HUES48 (cell line): ENCODE data around the gene SSB.

Experiments used
- H3K27ac ChIP-seq: one replicate; pipeline ENCODE4 v1.7.0; 2013; ENCODE audit warnings: low read depth, low read length, inconsistent platforms
- H3K27me3 ChIP-seq: 2 replicates; pipeline ENCODE4 v1.6.1; 2013; ENCODE audit warnings: mild to moderate bottlenecking, low read length; ENCODE audit not compliant: control insufficient read depth, insufficient read depth
- H3K36me3 ChIP-seq: 2 replicates; pipeline ENCODE4 v1.6.1; 2013; ENCODE audit warnings: low read length; ENCODE audit not compliant: control insufficient read depth, insufficient read depth
- H3K4me1 ChIP-seq: 2 replicates; pipeline ENCODE4 v1.6.1; 2013; ENCODE audit warnings: mild to moderate bottlenecking, low read length; ENCODE audit not compliant: control insufficient read depth, insufficient read depth
- H3K4me3 ChIP-seq: 2 replicates; pipeline ENCODE4 v1.5.1; 2013; ENCODE audit warnings: mild to moderate bottlenecking, low read depth, low read length
- H3K9ac ChIP-seq: 2 replicates; pipeline ENCODE4 v1.6.1; 2013; ENCODE audit warnings: mild to moderate bottlenecking, low read depth, low read length, moderate library complexity
- H3K9me3 ChIP-seq: 2 replicates; pipeline ENCODE4 v1.6.1; 2013; ENCODE audit warnings: low read length; ENCODE audit not compliant: control insufficient read depth, insufficient read depth

Gene SSB

GRCh38 chr2:169765523-169765922 lies 33.1 kb upstream of the SSB start:
- Histone ChIP-seq H3K27me3 (no peaks in the 10 kb centered on the region), H3K4me3 (no peak overlapping the region), H3K36me3 (no peaks in the 10 kb centered on the region), H3K27ac (no peak overlapping the region), H3K9me3 (no peaks in the 10 kb centered on the region), H3K9ac (no peak overlapping the region), H3K4me1 (no peaks in the 10 kb centered on the region)

GRCh38 chr2:169767243-169767888 lies 31.3 kb upstream of the SSB start:
- Histone ChIP-seq H3K9ac (no peak overlapping the region), H3K9me3 (no peaks in the 10 kb centered on the region), H3K4me3 (no peak overlapping the region), H3K4me1 (no peaks in the 10 kb centered on the region), H3K36me3 (no peaks in the 10 kb centered on the region), H3K27me3 (no peaks in the 10 kb centered on the region), H3K27ac (no peak overlapping the region)

- no peak overlapping the region for H3K27ac ChIP-seq
- H3K9me3 ChIP-seq: no peaks in the 10 kb centered on the region
- H3K4me3 ChIP-seq: no peak overlapping the region
- no peaks in the 10 kb centered on the region for H3K4me1 ChIP-seq
- no peaks in the 10 kb centered on the region for H3K36me3 ChIP-seq
- H3K27me3 ChIP-seq: no peaks in the 10 kb centered on the region
- H3K9ac ChIP-seq: no peak overlapping the region
Measured at GRCh38 chr2:169768262-169768995, 30.2 kb upstream of the SSB start.

GRCh38 chr2:169771021-169771420 lies 27.6 kb upstream of the SSB start:
- Histone ChIP-seq H3K27ac (no peak overlapping the region), H3K9ac (no peak overlapping the region), H3K27me3 (no peaks in the 10 kb centered on the region), H3K9me3 (no peaks in the 10 kb centered on the region), H3K4me1 (no peaks in the 10 kb centered on the region), H3K36me3 (no peaks in the 10 kb centered on the region), H3K4me3 (no peak overlapping the region)

DNA sequence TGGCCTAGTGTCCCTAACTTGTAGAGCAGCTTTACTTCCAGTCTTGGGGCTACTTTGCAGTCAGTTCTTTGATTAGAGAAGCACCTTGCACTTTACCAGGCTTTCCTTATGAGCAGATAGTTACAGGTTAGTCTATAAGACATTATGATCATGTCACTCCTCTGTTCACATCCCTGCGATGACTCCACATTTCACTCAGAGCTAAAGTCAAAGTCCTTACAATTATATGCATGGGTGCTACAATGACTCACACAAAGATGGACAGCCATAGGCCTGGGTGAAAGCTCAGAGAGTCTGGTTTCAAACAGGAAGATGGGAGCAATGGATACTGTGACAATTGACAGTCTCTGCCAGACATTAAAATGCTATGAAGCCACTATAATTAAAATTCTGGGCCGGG lies 27.1 kb upstream of the SSB start:
- H3K9me3 ChIP-seq: no peaks in the 10 kb centered on the region

GRCh38 chr2:169772651-169773050 lies 26.0 kb upstream of the SSB start:
- no peak overlapping the region for H3K9ac ChIP-seq
- H3K9me3 ChIP-seq: no peaks in the 10 kb centered on the region
- H3K36me3 ChIP-seq: no peaks in the 10 kb centered on the region
- no peak overlapping the region for H3K4me3 ChIP-seq
- H3K27me3 ChIP-seq: no peaks in the 10 kb centered on the region
- H3K27ac ChIP-seq: no peak overlapping the region
- H3K4me1 ChIP-seq: no peaks in the 10 kb centered on the region

More for the DNA sequence above, 27.1 kb upstream of the SSB start:
- H3K9ac ChIP-seq: no peak overlapping the region
- H3K36me3 ChIP-seq: no peaks in the 10 kb centered on the region
- no peak overlapping the region for H3K27ac ChIP-seq
- no peak overlapping the region for H3K4me3 ChIP-seq
- no peaks in the 10 kb centered on the region for H3K27me3 ChIP-seq
- no peaks in the 10 kb centered on the region for H3K4me1 ChIP-seq

DNA sequence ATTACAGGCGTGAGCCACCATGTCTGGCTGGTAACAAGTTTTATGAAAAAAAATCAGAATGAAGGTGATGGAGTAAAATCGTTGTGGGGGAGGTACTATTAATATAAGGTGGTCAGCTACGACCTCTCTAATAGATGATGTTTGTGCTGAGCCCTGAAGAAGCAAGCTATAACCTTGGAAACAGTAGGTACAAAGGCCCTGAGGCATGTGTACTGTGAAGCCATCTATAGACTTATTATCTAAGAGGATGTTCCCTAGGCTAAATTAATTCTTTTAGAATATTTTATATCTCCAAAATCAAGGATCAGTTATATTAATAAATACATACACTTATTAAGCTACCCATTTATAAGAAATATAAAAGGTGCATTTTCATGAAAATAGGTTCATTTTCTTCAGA lies 23.3 kb upstream of the SSB start:
- Histone ChIP-seq H3K4me1 (no peaks in the 10 kb centered on the region), H3K27me3 (no peaks in the 10 kb centered on the region), H3K4me3 (no peak overlapping the region), H3K27ac (no peak overlapping the region), H3K9ac (no peak overlapping the region), H3K9me3 (no peaks in the 10 kb centered on the region), H3K36me3 (no peaks in the 10 kb centered on the region)

DNA sequence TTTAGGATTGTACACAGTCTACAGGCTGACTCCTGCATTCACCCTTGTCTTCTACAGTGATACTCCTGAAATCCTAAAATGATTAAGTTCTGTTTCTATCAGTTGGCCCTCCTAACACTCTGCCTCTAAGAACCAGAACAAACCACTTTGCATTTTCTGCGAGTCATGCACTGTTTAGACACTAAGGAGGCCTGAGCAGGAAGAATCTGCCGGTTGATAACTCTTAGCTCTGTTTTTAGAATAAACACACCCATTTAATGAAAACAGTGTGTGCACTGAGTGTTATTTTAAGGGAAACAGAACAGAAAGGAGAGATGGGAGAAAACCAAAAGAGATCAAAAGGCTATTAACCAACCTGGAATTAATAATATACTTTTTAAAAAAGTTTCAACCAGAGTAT lies 22.9 kb upstream of the SSB start:
- no peak overlapping the region for H3K4me3 ChIP-seq

DNA sequence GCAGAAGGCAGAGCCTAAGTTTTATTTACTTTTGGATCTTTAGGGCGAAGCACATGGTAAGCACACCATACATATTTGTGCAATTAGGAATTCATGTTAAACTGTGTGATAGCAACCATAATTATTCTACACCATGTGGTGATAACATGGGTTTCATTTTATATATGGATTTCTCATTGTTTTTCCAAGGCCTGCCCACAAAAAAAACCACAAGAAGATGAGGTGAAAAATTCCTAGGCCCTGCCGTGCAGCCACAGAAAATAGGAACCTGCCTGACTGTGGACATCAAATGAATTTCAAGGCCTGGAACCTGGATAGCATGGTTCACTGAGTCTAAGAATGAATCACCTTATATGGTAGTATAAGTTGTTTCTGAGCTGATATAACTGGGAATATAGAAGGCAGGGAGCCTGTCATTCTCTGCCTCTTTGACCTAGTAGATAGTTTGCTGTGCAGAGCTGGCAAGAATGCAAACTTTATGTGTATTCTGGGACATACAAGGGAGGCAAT lies 22.4 kb upstream of the SSB start:
- no peaks in the 10 kb centered on the region for H3K36me3 ChIP-seq
- H3K27ac ChIP-seq: no peak overlapping the region
- H3K9ac ChIP-seq: no peak overlapping the region

More for the DNA sequence above, 22.9 kb upstream of the SSB start:
- Histone ChIP-seq H3K9me3 (no peaks in the 10 kb centered on the region), H3K4me1 (no peaks in the 10 kb centered on the region), H3K9ac (no peak overlapping the region), H3K36me3 (no peaks in the 10 kb centered on the region), H3K27ac (no peak overlapping the region), H3K27me3 (no peaks in the 10 kb centered on the region)

GRCh38 chr2:169778446-169778845 lies 20.2 kb upstream of the SSB start:
- Histone ChIP-seq H3K9me3 (no peaks in the 10 kb centered on the region), H3K27ac (no peak overlapping the region), H3K4me1 (no peaks in the 10 kb centered on the region), H3K4me3 (no peak overlapping the region), H3K36me3 (no peaks in the 10 kb centered on the region), H3K9ac (no peak overlapping the region), H3K27me3 (no peaks in the 10 kb centered on the region)

More for the DNA sequence above, 22.4 kb upstream of the SSB start:
- Histone ChIP-seq H3K4me1 (no peaks in the 10 kb centered on the region), H3K4me3 (no peak overlapping the region), H3K9me3 (no peaks in the 10 kb centered on the region), H3K27me3 (no peaks in the 10 kb centered on the region)

DNA sequence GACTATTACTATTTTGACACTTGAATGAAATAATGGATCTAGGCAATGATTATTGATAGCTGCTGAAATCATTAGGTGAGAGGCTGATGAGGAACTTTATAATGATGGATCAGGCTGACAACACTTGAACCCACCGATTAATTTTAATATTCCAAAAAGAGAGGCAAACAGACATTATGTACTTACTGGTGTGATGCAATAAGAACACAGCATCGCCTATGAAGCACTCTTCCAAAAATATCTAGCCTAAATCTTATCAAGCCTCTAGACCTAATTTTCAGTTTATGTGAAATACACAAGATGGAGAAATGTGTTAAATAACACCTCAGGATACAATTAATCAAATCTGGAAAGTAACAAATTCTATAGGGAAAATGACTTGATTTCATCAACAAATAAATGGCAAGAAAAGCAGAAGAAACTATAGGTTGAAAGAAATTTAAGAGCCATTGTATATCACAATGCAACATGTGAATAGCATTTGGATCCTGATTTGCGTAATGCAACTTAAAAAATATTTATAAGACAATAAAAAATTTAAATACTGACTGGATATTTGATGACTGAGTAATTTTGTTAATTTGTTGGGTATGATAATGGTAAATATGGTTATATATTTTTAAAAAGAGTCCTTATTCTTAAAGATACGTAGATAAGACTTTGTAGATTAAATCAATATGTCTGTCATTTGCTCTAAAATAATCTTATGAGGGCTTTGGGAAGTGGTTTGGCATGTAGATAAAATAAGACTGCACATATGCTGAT lies 17.2 kb upstream of the SSB start:
- no peak overlapping the region for H3K9ac ChIP-seq
- no peak overlapping the region for H3K27ac ChIP-seq
- H3K4me1 ChIP-seq: no peaks in the 10 kb centered on the region
- H3K36me3 ChIP-seq: no peaks in the 10 kb centered on the region
- no peaks in the 10 kb centered on the region for H3K27me3 ChIP-seq
- H3K9me3 ChIP-seq: no peaks in the 10 kb centered on the region
- H3K4me3 ChIP-seq: no peak overlapping the region
